HG03139 (cell line): Measurements from ENCODE around the gene SEC31A.
A peak's percentile ranks its signal among the peaks of the same experiment; 100 is the strongest.

ENCODE experiments used
- ATAC-seq: cut with Tn5 transposase; IDR thresholded peaks from one replicate; pipeline ENCODE4 v1.9.1; 2021; ENCODE audit not compliant: unreplicated experiment

Gene SEC31A

DNA sequence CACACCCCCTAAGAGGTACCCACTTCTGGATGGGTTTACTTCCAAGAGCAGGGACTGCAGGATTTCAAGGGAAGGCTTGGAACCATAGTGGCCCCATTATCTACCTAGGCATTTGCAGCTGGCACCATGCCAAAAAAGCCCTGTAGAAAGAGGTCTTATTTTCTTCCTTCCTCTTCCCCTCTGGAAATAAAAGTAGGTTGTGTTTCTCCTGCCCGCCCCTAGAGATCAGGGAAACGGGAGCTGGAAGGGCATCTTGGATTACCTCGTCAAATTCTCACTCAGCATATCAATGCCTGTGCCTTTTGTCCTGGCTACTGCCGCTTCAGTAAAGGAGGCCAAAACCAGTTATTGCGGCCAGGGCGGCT, 93.9 kb downstream of the SEC31A start:
- ATAC-seq: no peak

DNA sequence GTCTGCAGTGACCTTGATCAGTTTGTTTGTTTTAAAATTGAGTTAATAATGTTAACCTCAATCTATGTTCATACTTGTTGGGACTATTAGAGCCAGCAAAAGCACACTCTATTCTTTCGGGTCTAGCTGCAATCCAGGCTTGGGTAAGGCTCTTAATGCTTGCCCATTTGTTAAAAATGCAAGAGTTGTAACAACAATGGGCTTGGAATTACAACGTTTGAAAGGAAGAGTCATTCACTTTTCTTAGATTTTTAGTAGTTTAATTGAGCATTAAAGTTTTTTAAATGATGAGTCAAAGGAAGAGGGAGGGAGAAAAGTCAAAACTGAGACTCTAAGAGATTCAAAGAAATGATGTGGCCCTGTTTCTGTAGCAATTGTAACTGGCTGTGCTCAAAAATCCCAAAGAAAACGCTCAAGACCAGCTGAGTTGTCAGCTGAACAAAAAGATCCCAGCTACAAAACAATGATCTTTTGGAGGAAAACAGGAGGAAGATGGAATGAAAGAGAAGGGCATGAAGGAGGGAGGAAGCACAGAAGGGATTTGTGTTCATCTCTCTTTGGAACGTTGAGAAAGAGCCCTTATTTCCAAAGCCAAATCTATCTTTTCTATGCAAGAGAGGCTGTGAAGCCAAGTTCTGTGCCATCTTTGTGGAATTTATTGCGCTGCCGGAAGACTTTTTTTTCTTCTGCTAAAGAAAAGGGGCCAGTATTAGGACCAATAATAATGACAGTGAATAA, 97.9 kb downstream of the SEC31A start:
- no peak for ATAC-seq

DNA sequence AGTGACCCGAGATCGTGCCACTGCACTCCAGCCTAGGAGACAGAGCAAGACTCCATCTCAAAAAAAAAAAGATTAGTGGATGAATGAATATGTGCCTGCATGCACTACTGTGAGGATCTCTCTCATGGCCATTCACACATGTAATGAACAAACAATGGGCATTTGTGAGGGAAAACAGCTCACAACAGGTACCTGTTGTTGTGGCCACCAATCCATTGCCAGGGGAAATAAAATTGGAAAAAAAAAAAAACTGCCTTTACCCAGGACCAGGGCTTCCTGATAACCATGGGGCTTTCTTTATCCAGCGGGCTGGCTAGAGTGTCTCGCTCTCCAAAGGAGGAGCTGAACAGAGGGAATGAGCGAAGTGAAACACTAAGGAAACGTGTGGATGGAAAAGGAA, 99.8 kb downstream of the SEC31A start:
- no peak for ATAC-seq

DNA sequence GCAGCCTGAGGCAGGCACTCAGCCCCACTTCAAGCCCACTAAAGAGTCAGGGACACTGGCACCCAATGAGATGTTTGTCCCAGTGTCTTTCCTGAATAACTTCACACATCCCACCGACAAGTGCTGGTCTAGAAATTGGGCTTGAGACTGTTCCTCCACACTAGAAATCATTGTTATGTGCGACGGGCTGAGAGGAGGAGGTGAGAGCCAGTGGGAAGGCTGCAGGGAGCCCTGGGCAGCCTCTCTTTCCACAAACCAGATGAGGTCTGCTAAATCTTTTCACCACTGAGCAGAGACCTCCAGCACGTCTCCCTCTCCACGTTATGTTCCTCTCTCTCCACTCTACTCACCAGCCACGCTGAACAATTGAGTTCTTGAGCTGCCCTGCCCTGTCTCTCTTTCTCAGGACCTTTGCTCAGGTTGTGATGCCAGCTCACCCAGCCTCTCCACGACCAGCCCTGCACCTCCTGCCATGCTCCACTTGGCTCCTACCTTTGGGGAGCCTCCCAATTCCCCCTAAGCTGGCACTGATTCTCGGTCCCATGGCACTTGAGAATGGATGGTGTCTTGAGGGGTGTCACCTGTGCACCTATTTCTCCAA, 100.8 kb downstream of the SEC31A start:
- ATAC-seq: no peak

DNA sequence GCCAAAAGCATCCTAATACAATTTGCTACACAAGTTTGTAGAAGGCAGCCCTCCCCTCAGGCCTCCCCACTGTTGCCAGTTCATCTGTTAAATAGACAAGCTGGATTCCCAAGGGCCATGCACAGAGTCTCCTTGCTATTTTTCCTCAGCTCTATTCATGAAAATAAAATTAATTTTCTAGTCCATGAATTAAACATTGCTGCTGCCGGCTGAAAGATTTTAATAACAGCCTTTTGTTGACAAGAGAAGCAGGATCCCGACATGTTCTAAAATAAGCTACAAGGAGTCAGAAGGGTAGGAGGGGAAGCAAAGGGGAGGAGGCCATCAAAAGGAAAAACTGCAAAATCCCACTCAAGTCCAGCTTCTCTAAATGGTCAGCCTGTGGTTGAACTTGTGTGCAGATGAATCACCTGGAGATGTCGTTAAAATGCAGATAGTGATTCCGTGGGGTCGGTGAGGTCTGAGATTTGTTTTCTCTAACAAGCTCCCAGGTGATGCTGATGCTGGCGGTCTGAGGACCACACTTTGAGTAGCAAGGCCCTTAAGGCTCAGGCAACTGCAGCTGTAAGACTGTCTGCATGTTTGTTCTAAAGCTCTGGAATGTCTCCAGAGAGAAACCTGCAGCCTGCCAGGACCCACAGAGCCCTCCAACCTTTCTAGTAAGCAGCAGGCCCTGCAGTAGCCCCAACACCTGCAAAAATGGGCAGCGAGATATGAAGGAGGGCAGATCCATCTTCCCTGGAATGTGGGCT, 101.8 kb downstream of the SEC31A start:
- no peak for ATAC-seq

DNA sequence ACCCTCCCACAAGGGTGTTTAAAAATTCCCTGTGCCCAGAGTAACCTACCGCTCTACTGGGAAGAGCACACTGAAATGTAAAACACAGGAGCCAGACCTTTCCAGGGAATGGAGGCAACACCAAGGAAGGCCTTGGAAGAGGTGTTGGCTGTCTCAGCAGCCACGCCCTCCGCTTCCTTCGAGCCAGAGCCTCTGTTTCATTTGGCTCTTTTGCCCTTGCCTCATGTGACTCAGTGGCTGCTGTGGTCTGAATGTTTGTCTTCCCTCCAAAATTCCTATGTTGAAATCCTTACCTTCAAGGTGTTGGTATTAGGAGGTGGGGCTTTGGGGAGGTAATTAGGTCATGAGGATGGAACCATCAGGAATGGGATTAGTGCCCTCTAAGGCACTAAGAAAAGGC, 103.6 kb downstream of the SEC31A start:
- no peak for ATAC-seq

DNA sequence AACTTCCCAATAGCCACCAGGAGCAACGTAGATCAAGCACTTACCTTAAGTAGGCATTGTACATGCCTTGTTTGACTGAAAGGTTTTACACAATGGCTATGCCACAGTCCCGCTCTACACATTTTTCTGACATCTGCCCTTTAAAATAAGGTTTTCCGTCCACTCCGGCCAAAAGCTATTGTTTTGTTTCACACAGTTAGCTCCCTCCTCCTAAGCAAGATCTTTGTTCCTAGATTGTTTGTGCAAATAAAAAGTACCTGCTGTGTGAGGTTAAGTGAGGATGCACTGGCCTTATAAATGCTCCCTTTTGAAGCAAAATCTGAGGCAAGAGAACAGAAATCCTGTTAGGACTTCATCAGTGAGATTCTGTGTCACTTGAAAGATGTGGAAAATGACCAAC, 104.1 kb downstream of the SEC31A start:
- ATAC-seq: no peak

DNA sequence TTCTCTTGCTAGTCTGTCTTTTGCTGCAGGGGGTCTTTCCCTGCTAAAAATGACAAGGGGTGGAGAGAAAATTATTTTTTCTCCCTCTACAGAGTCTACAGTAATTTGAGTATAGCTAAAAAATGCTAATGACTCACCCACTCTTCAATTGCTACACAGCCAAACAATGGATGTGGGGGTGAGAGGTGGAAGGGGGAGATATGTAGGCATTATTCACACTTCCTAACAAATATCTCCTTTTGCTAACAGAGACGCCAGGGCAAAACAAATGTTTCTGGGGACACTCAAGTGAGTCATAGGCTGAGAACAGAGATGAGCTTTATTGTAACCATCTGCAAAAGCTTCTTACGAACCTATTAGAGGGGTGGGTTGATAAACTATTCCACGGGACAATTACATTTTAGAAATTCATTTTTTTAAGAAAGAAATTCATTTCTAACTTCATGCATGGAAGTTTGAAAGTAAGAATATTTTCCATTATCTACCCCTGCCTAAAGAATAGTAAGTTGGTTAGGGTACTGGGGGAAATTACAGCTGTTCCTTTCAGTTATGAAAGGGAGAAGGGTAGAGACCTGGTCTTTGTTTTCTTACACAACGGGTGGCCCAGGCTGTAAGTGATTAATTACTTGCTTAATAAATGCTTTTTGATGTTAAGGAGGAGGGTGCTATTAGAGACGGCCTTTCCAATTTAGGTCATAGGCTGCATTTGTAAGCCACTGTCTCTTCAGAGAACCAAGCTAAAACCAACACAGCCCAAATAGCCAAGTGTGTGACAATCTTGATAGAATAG, 105.1 kb downstream of the SEC31A start:
- ATAC-seq: no peak

DNA sequence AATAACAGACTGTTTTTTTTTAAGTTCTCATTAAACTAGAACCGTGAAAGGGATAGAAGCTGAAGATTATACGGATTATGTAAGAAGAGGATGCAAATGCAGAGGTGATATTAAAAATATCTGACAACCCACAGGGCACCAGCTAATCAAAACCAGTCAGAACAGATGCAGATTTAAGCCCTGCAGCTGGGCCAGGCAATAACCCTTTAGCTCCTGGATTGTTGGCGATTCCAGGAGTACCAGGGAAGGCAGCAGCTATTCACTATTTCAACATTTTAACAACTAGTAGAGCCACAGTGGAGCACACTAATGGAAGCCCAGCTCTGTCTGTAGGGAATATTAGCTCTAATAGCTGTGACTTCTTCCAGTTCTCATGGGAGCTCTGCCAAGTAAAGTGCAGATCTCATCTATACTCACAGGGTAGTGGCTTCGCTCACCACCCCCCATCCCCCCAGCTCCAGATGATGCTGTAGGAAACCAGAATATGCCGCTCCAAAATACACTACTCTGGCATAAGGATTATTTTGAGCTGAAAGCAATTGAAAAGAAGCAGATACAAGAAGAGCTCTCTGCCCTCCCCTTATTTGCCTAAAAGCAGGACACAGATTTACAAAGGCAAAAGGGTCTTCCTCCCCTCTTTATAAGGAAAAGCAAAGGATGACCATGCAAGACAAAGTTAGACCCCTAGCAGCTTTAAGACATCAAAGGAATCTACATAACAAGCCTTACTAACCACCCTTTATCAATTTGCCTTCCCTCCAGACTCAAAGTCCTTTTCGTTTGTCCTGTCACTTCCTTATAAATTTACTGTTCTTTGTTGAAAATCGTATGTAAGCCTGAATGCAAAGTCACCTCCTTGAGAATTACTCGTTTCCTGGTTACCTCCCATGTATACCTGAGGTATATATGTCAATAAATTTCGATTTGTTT, 106.0 kb downstream of the SEC31A start:
- ATAC-seq: no peak

DNA sequence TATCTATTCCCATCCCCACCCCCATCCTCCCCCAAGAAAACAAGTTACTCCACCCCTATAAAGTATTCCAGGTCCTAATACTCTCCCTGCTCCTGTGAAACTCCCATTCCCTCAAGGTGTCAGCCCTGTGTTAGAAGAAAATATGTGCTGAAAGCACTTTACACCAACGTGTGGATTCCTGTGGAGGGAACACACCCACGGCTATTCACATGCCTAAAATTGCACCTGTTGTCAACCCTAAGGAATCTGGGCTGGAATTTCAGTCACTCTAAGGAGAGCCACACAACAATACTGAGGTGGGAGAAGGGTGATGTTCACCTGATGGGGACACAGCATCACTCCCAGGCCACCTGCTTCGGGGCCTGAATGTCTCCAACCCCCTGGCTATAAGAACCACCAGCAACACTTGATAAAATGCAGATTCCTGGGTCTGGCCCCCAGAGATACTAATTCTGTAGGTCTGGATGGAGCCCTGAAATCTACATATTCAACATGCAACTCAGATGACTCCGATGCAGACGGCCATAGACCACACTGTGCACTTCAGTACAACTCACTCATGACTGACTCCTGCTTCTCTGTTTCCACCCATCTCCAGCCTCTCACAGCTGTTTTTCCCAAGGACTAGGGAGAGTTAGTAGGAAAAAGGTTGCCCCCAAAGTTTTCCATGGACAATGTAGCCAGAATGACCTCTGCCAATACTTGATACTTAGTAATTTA, 108.2 kb downstream of the SEC31A start:
- no peak for ATAC-seq

DNA sequence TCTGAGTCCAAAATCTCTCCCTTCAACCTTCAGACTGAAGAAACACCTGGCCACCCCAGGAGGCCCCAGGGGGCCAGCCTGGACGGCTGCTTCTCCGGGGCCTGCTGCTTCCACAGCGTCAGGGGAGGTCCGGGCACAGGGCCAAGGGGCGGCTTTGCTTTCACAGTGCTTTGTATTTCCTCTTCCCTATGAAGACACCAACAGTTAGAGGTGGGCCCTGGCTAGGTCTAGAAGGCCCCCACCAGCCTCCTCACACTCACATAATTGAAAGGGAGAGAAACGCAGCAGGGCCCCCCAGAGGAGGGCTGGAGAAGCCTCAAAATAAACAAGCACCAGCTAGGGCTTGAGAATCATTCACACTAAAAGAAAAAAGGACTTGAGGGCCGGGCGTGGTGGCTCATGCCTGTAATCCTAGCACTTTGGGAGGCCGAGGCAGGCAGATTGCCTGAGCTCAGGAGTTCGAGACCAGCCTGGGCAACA, 110.2 kb downstream of the SEC31A start:
- peak; percentile 86 for ATAC-seq

DNA sequence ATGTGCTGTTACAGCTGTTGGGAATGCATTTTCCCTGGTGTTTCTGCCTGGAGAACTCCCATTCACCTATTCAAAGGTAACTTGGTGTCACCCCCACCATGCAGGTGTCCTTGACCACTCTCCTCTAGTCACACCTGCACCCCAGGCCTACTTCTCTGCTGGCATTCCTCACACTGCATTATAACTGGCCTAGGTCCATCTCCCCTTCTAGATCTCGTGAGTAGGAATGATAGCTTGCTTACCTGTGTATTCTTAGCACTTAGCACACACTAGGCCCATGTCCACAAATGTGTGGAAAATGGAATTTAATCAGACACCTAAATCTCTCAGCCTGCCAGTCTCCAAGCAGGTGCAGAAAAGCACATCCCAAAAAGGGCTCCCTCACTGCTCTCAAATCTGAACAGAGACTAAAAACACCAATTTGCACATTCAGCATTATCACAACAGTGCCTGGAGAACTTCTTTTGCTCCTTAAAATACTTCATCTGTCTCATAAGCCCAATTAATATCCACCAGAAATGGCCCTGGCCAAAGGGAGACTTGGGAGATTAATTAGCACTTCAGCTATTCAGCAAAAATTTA, 110.7 kb downstream of the SEC31A start:
- no peak for ATAC-seq

DNA sequence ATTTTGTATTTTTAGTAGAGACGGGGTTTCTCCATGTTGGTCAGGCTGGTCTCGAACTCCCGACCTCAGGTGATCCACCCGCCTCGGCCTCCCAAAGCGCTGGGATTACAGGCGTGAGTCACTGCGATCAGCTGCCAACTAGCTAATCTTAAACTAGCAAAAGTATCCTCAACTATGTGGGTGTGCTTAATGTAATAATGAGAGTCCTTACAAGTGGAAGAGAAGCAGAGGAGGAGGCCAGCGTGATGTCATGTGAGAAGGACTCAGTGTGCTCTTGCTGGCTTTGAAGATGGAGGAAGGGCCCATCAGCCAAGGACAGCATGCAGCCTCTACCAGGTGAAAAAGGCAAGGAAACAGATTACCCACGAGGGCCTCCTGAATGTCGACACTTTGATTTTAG, 111.9 kb downstream of the SEC31A start:
- no peak for ATAC-seq

DNA sequence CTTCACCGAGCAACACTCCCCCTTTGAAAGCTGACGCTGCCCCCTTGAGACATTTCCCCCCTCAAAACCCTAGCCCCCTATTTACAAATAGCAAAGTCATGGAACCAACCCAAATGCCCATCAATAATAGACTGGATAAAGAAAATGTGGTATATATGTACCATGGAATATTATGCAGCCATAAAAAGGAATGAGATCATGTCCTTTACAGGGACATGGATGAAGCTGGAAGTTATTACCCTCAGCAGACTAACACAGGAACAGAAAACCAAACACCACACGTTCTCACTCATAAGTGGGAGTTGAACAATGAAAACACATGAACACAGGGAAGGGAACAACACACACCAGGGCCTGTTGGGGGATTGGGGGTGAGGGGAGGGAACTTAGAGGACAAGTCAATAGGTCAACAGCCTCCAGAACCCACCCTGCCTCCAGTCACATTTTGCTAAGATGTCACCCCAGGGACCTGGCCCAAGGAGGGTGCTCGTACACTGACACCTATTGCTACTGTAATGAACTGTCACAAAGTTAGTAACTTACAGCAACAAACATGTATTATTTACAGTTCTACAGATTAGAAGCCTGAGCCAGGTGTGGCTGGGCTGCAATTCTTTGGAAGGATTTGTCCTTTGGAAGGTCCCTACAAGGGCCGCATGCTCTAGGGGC, 113.0 kb downstream of the SEC31A start:
- ATAC-seq: no peak

DNA sequence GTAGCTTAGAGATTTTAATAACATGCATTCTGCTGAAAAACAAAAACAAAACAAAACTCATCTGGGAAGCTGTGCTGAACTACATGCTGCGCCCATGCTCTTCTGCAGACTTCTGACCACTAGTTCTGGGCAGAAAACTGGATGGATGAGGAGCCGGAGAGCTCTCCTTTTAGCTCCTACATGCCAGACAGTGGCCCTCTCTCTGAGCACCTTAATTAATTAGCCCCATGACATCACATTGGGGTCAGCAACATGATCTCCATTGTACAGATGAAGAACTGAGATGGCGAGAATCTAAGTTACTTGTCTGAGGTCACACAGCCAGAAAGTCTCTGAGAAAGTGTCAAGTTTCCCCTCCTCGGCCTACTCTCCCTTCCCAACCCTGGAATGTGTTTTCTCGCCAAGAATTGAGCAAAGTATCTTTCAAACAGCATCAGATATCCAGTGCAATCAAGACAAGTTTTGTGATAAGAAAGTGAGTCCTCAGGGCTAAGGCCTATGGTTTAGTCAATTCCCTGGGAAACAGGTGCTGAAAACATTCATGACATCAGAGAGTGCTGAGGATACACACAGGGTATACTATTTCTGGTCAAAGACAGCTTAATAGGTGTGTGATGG, 113.9 kb downstream of the SEC31A start:
- no peak for ATAC-seq

DNA sequence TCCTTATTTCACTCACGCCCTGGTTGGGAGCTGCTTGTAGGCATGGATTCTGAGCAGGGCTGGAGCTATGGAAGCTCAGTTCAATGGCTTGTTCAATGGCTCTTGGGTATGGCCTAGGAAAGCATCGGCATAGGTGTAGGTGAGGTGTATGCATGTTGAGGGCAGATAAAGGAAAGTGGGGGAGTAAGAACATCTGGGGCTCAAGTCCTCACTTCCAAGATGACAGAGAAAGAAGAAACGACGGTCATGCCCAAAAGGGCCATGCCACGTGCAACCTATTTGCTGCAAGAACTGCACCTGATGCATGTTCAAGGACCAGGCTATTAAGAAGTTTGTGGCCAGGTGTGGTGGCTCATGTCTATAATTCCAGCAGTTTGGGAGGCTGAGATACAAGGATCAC, 115.7 kb downstream of the SEC31A start:
- no peak for ATAC-seq

DNA sequence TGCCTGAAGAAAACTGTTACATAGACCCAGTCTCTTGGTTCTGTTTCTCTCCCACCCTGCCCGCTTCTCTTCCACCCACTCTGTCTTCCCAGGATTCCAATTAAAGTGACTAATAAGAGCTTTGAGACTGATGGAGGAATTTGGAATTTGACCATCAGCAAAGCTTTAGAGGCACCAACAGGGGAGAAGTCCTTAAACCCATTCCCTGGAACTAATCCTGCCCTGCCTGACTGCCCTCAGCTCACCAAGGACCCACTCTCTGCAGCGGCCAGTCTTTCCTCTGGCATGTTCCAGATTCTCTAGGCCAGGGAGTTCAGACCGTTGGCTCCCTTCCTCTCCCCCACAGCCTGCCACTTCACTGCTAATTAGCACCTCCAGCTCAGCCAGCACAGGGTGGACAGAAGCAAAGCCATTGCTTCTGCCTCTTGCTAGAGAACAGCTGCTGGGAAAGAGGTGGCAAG, 116.2 kb downstream of the SEC31A start:
- ATAC-seq: no peak

DNA sequence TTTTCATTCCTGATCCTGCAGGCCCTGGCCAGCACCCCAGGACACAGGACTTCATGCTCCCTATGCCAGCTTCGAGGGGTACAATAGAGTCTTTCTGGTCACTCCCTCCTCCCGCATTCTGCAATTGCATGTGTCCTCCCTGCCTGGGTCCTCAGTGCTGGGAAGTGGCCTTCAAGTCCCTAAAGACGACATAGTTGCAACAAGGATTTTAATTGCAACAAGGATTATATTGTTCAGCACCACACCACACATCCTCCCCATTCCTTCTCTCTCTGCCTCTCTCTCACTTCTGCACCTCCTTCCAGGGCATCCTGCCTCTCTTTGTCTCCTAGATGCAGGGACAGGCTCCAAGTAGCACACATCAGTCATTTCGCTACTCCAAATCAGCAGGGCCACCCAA, 117.9 kb downstream of the SEC31A start:
- ATAC-seq: no peak
